HepG2 (cell line): ENCODE results near the gene SERINC2. TPM values are rescaled to one million over a fixed set of nuclear protein-coding genes. Genes with fewer than 3 reads are reported as not detected.
A peak's percentile ranks its signal among the peaks of the same experiment; 100 is the strongest.

Source experiments
- AKNA ChIP-seq: sonication (generic); formaldehyde crosslinking; IDR thresholded peaks from 2 replicates; pipeline ENCODE4 v1.4.0; 2020; ENCODE audit warnings: missing genetic modification reagents, borderline replicate concordance
- ARHGAP35 ChIP-seq: sonication (generic); formaldehyde crosslinking; IDR thresholded peaks from 2 replicates; pipeline ENCODE4 v1.9.0; 2022; ENCODE audit warnings: mild to moderate bottlenecking, inconsistent platforms, moderate library complexity, missing genetic modification reagents, borderline replicate concordance
- CSRNP1 ChIP-seq: sonication (generic); formaldehyde crosslinking; IDR thresholded peaks from 2 replicates; pipeline ENCODE4 v1.8.1; 2023; ENCODE audit warnings: mild to moderate bottlenecking, missing genetic modification reagents
- FOXA3 ChIP-seq: IDR thresholded peaks from 2 replicates; pipeline ENCODE4 v1.6.1; 2016; ENCODE audit warnings: missing genetic modification reagents, missing compliant biosample characterization
- GATAD2A ChIP-seq: IDR thresholded peaks from 2 replicates; pipeline ENCODE4 v1.6.1; 2016
- MAF1 ChIP-seq: sonication (generic); formaldehyde crosslinking; IDR thresholded peaks from 2 replicates; pipeline ENCODE4 v1.5.0; 2020; ENCODE audit warnings: missing genetic modification reagents, borderline replicate concordance
- MIER3 ChIP-seq: IDR thresholded peaks from 2 replicates; pipeline ENCODE4 v1.6.1; 2016; ENCODE audit warnings: missing compliant biosample characterization, borderline replicate concordance
- RAD21 ChIP-seq: fragments of 450-650 bp; formaldehyde crosslinking; IDR thresholded peaks from 2 replicates; pipeline ENCODE4 v1.5.0; 2020; ENCODE audit warnings: mild to moderate bottlenecking
- REST ChIP-seq, 2 experiments: IDR thresholded peaks; 2 replicates each; pipeline ENCODE4 v1.6.1; 2011 to 2012; ENCODE audit warnings: low read length in 2 of 2, borderline replicate concordance in 1 of 2, low read depth in 1 of 2, mild to moderate bottlenecking in 1 of 2, moderate library complexity in 1 of 2
- RFXAP ChIP-seq: sonication (generic); formaldehyde crosslinking; IDR thresholded peaks from 2 replicates; pipeline ENCODE4 v1.4.0; 2020; ENCODE audit warnings: missing genetic modification reagents, borderline replicate concordance
- TOPORS ChIP-seq: sonication (generic); formaldehyde crosslinking; IDR thresholded peaks from 2 replicates; pipeline ENCODE4 v1.8.0; 2023; ENCODE audit warnings: mild to moderate bottlenecking, missing genetic modification reagents
- TRIM24 ChIP-seq: sonication (generic); formaldehyde crosslinking; IDR thresholded peaks from 2 replicates; pipeline ENCODE4 v1.8.0; 2022; ENCODE audit warnings: mild to moderate bottlenecking, missing genetic modification reagents
- ZMYM2 ChIP-seq: sonication (generic); formaldehyde crosslinking; IDR thresholded peaks from 2 replicates; pipeline ENCODE4 v1.8.0; 2022; ENCODE audit warnings: mild to moderate bottlenecking, missing genetic modification reagents
- ZNF614 ChIP-seq: IDR thresholded peaks from 2 replicates; pipeline ENCODE4 v1.6.1; 2018; ENCODE audit warnings: missing biosample characterization, missing genetic modification reagents, inconsistent platforms, borderline replicate concordance
- polyA plus RNA-seq, 8 experiments: library from polyadenylated mRNA; depleted of rRNA in 3 of 8; stranded (reverse) in 7 of 8; unstranded in 1 of 8; fragments of >200 nt; fragmentation: Illumina TruSeq in 4 of 8; extraction: Trizol in 4 of 8; gene quantifications; 2 replicates each; pipeline versions ENCODE4 v1.2.1 to v1.2.3, GENCODE V29; 2011 to 2016; ENCODE audit warnings: low read depth in 4 of 8, missing spikeins in 1 of 8, mixed read lengths in 1 of 8; ENCODE audit not compliant: insufficient read depth in 1 of 8
- total RNA-seq, 5 experiments: library from RNA; depleted of rRNA; stranded (reverse); fragments of >200 nt; fragmentation: Illumina TruSeq; extraction: Trizol; gene quantifications; 2 replicates each; pipeline ENCODE4 v1.2.3, GENCODE V29; 2016; ENCODE audit warnings: low read depth in 1 of 5
- TF ChIP-seq, protein P1 (sequence below): IDR thresholded peaks from 2 replicates; pipeline ENCODE4 v1.6.1; 2016; ENCODE audit warnings: missing compliant biosample characterization, missing genetic modification reagents, borderline replicate concordance
- TF ChIP-seq, protein P2 (sequence below): sonication (generic); formaldehyde crosslinking; IDR thresholded peaks from 2 replicates; pipeline ENCODE4 v1.4.0; 2020; ENCODE audit warnings: low read depth, mild to moderate bottlenecking, missing genetic modification reagents

Gene SERINC2
- total and polyA plus RNA-seq, 2 of the 13 experiments (the other 11 are each of a cell fraction or from before 2014, with no cell fraction given) = 4.8 to 126 TPM

- TF ChIP-seq TOPORS (no peak), MIER3 (CRISPR knock-in tag) (peak; percentile 81), CSRNP1 (CRISPR knock-in tag) (peak; percentile 38; the same call in 1 of the 2 replicates), TRIM24 (CRISPR knock-in tag) (peak; percentile 58; the same call in 1 of the 2 replicates), REST (IDR thresholded peaks at IDR 0.05; ENCODE audit: borderline replicate concordance in 1 of 2, low read depth in 1 of 2, low read length in 2 of 2) (0 out of 4 replicates have a peak, but pooled peaks of 1 of the 2 experiments have one; percentile 5), RAD21 (no peak), GATAD2A (peak; percentile 95), MAF1 (CRISPR knock-in tag) (no peak), ZNF614 (no peak), FOXA3 (peak; percentile 79), AKNA (CRISPR knock-in tag) (no peak), ZMYM2 (CRISPR knock-in tag) (peak; percentile 53; the same call in 1 of the 2 replicates), ARHGAP35 (CRISPR knock-in tag) (no peak), RFXAP (CRISPR knock-in tag) (no peak)
- TF ChIP-seq, protein P1, sequence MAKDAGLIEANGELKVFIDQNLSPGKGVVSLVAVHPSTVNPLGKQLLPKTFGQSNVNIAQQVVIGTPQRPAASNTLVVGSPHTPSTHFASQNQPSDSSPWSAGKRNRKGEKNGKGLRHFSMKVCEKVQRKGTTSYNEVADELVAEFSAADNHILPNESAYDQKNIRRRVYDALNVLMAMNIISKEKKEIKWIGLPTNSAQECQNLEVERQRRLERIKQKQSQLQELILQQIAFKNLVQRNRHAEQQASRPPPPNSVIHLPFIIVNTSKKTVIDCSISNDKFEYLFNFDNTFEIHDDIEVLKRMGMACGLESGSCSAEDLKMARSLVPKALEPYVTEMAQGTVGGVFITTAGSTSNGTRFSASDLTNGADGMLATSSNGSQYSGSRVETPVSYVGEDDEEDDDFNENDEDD (CRISPR knock-in tag) = 0 out of 2 replicates have a peak, but pooled peaks have one; percentile 35
- TF ChIP-seq, protein P2, sequence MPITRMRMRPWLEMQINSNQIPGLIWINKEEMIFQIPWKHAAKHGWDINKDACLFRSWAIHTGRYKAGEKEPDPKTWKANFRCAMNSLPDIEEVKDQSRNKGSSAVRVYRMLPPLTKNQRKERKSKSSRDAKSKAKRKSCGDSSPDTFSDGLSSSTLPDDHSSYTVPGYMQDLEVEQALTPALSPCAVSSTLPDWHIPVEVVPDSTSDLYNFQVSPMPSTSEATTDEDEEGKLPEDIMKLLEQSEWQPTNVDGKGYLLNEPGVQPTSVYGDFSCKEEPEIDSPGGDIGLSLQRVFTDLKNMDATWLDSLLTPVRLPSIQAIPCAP = no peak
Measured at GRCh38 chr1:31444725-31445448, 31.9 kb downstream of the SERINC2 start (continued).
